ENCODE results near the gene MPDU1.

GRCh38 chr17:7580604-7581575, 2.8 kb upstream of the MPDU1 start:
- TF ChIP-seq, protein P1, sequence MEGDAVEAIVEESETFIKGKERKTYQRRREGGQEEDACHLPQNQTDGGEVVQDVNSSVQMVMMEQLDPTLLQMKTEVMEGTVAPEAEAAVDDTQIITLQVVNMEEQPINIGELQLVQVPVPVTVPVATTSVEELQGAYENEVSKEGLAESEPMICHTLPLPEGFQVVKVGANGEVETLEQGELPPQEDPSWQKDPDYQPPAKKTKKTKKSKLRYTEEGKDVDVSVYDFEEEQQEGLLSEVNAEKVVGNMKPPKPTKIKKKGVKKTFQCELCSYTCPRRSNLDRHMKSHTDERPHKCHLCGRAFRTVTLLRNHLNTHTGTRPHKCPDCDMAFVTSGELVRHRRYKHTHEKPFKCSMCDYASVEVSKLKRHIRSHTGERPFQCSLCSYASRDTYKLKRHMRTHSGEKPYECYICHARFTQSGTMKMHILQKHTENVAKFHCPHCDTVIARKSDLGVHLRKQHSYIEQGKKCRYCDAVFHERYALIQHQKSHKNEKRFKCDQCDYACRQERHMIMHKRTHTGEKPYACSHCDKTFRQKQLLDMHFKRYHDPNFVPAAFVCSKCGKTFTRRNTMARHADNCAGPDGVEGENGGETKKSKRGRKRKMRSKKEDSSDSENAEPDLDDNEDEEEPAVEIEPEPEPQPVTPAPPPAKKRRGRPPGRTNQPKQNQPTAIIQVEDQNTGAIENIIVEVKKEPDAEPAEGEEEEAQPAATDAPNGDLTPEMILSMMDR (IDR thresholded peaks at IDR 0.05; ENCODE audit: low read depth, low read length, missing input control): no peak
- TF ChIP-seq EGR1 (IDR thresholded peaks at IDR 0.05; ENCODE audit: low read depth in 2 of 2) (no peak), MAX (IDR thresholded peaks at IDR 0.05) (no peak), YY1 (IDR thresholded peaks at IDR 0.05) (no peak), FOXA1 (IDR thresholded peaks at IDR 0.05) (no peak), JUND (IDR thresholded peaks at IDR 0.05) (no peak), HNF4G (IDR thresholded peaks at IDR 0.05) (no peak), NR2F2 (IDR thresholded peaks at IDR 0.05) (no peak)
